Nucleus accumbens (tissue), 56 donors: Measurements from ENCODE around the gene GIPC2.

Experiments used
- DNase-seq, 56 donors: peaks; one replicate each; lab custom pipeline; 2025; lab: John Stamatoyannopoulos, UW

GIPC2 gene

GRCh38 chr1:78033797-78034172 is 12.0 kb upstream of the GIPC2 start:
- DNase-seq = no peak

GRCh38 chr1:78035121-78035520 is 10.6 kb upstream of the GIPC2 start:
- no peak for DNase-seq

GRCh38 chr1:78036450-78036849 is 9.3 kb upstream of the GIPC2 start:
- DNase-seq = no peak

GRCh38 chr1:78038071-78038470 is 7.7 kb upstream of the GIPC2 start:
- no peak for DNase-seq

GRCh38 chr1:78038491-78038939 is 7.3 kb upstream of the GIPC2 start:
- DNase-seq = no peak

- no peak for DNase-seq
These were observed 5.2 kb upstream of the GIPC2 start for GRCh38 chr1:78040484-78041089.

GRCh38 chr1:78043436-78043835 is 2.3 kb upstream of the GIPC2 start:
- no peak for DNase-seq

GRCh38 chr1:78044796-78045562 is 787 bp upstream of the GIPC2 start:
- DNase-seq = no peak

GRCh38 chr1:78045563-78045925 is 222 bp upstream of the GIPC2 start:
- DNase-seq = no peak

GRCh38 chr1:78047106-78047505 is 1.3 kb downstream of the GIPC2 start:
- DNase-seq = no peak

GRCh38 chr1:78047631-78048030 is 1.9 kb downstream of the GIPC2 start:
- no peak for DNase-seq

GRCh38 chr1:78048446-78048845 is 2.7 kb downstream of the GIPC2 start:
- DNase-seq = no peak

GRCh38 chr1:78049396-78049795 is 3.6 kb downstream of the GIPC2 start:
- no peak for DNase-seq

GRCh38 chr1:78051005-78051404 is 5.2 kb downstream of the GIPC2 start:
- no peak for DNase-seq

- no peak for DNase-seq
These were observed 7.1 kb downstream of the GIPC2 start for GRCh38 chr1:78052685-78053405.

GRCh38 chr1:78053498-78053897 is 7.7 kb downstream of the GIPC2 start:
- no peak for DNase-seq

GRCh38 chr1:78054559-78054958 is 8.8 kb downstream of the GIPC2 start:
- no peak for DNase-seq

- DNase-seq = no peak
These were observed 9.2 kb downstream of the GIPC2 start for GRCh38 chr1:78054972-78055371.

GRCh38 chr1:78055565-78056132 is 9.9 kb downstream of the GIPC2 start:
- DNase-seq = no peak

GRCh38 chr1:78058670-78059069 is 12.9 kb downstream of the GIPC2 start:
- DNase-seq = no peak

- DNase-seq = no peak
These were observed 15.2 kb downstream of the GIPC2 start for GRCh38 chr1:78060857-78061563.
